Measurements from ENCODE around the gene TRAF3.

TRAF3 gene

GRCh38 chr14:102776761-102777710, at the start of gene TRAF3:
TRAF3 (plus strand) TSS chr14:102777449; CDS start chr14:102870202, 92,753 bp downstream.
- DNase-seq (ENCODE audit: low spot score), result peak; percentile 43

GRCh38 chr14:102728501-102728900, 48.7 kb upstream of the TRAF3 start:
- no peak for DNase-seq (ENCODE audit: low spot score)

GRCh38 chr14:102729268-102729667, 48.0 kb upstream of the TRAF3 start:
- DNase-seq (ENCODE audit: low spot score), result no peak

GRCh38 chr14:102729825-102730224, 47.4 kb upstream of the TRAF3 start:
- no peak for DNase-seq (ENCODE audit: low spot score)

GRCh38 chr14:102731101-102731870, 46.0 kb upstream of the TRAF3 start:
- DNase-seq (ENCODE audit: low spot score), result no peak

- no peak for DNase-seq (ENCODE audit: low spot score)
Measured at GRCh38 chr14:102731871-102732800, 45.1 kb upstream of the TRAF3 start.

GRCh38 chr14:102732924-102733323, 44.3 kb upstream of the TRAF3 start:
- DNase-seq (ENCODE audit: low spot score), result no peak

- DNase-seq (ENCODE audit: low spot score), result no peak
Measured at GRCh38 chr14:102733326-102733725, 43.9 kb upstream of the TRAF3 start.

GRCh38 chr14:102734436-102734835, 42.8 kb upstream of the TRAF3 start:
- no peak for DNase-seq (ENCODE audit: low spot score)

GRCh38 chr14:102736956-102737355, 40.3 kb upstream of the TRAF3 start:
- no peak for DNase-seq (ENCODE audit: low spot score)

GRCh38 chr14:102737402-102738372, 39.6 kb upstream of the TRAF3 start:
- DNase-seq (ENCODE audit: low spot score), result no peak

GRCh38 chr14:102738373-102739189, 38.7 kb upstream of the TRAF3 start:
- DNase-seq (ENCODE audit: low spot score), result no peak

GRCh38 chr14:102739190-102739469, 38.1 kb upstream of the TRAF3 start:
- DNase-seq (ENCODE audit: low spot score), result no peak

GRCh38 chr14:102746634-102747438, 30.4 kb upstream of the TRAF3 start:
- no peak for DNase-seq (ENCODE audit: low spot score)

- DNase-seq (ENCODE audit: low spot score), result no peak
Measured at GRCh38 chr14:102748806-102749205, 28.4 kb upstream of the TRAF3 start.

GRCh38 chr14:102749393-102750305, 27.6 kb upstream of the TRAF3 start:
- DNase-seq (ENCODE audit: low spot score), result no peak

- no peak for DNase-seq (ENCODE audit: low spot score)
Measured at GRCh38 chr14:102750376-102750775, 26.9 kb upstream of the TRAF3 start.

GRCh38 chr14:102751088-102751487, 26.2 kb upstream of the TRAF3 start:
- no peak for DNase-seq (ENCODE audit: low spot score)
